GM23338 (cell line): Measurements from ENCODE around the gene NTN1. TPM values are rescaled to one million over a fixed set of nuclear protein-coding genes. Genes with fewer than 3 reads are reported as not detected.

Experiments used
- ATAC-seq: fragments of 200-7000 bp; cut with Tn5 transposase; 3 replicates; pipeline ENCODE4 v1.9.1; 2020
- DNase-seq: peaks from one replicate; pipeline ENCODE4 v3.0.0-alpha.2; 2015; ENCODE audit warnings: low spot score
- H2AFZ ChIP-seq: fragments of 200-600 bp; sonication (generic); 2 replicates; pipeline ENCODE4 v1.8.0; 2016; ENCODE audit warnings: antibody characterized with exemption, mild to moderate bottlenecking, moderate library complexity
- H3F3A ChIP-seq: fragments of 200-600 bp; sonication (generic); replicated peaks from 2 replicates; pipeline ENCODE4 v1.8.0; 2017; ENCODE audit warnings: antibody characterized with exemption, mixed run types, low read depth
- H3K27ac ChIP-seq: fragments of 200-600 bp; sonication (generic); 2 replicates; pipeline ENCODE4 v1.6.1; 2016; ENCODE audit warnings: low read depth
- H3K27me3 ChIP-seq: fragments of 200-600 bp; sonication (generic); 2 replicates; pipeline ENCODE4 v1.8.0; 2016; ENCODE audit warnings: mild to moderate bottlenecking, mixed run types, moderate library complexity; ENCODE audit not compliant: insufficient read depth
- H3K36me3 ChIP-seq: fragments of 200-600 bp; sonication (generic); 2 replicates; pipeline ENCODE4 v1.8.0; 2016; ENCODE audit warnings: mild to moderate bottlenecking; ENCODE audit not compliant: insufficient read depth
- H3K4me1 ChIP-seq: fragments of 200-600 bp; sonication (generic); 2 replicates; pipeline ENCODE4 v1.8.0; 2016; ENCODE audit warnings: mild to moderate bottlenecking, moderate library complexity; ENCODE audit not compliant: insufficient read depth
- H3K4me2 ChIP-seq: fragments of 200-600 bp; sonication (generic); 2 replicates; pipeline ENCODE4 v1.7.1; 2017; ENCODE audit warnings: mixed run types
- H3K4me3 ChIP-seq: fragments of 200-600 bp; sonication (generic); 2 replicates; pipeline ENCODE4 v1.6.1; 2016; ENCODE audit warnings: mixed run types
- H3K79me2 ChIP-seq: fragments of 200-600 bp; sonication (generic); replicated peaks from 2 replicates; pipeline ENCODE4 v1.8.0; 2017; ENCODE audit warnings: mild to moderate bottlenecking; ENCODE audit not compliant: insufficient read depth
- H3K9me2 ChIP-seq: fragments of 200-600 bp; sonication (generic); 2 replicates; pipeline ENCODE4 v1.8.0; 2017; ENCODE audit not compliant: insufficient read depth
- H4K20me1 ChIP-seq: fragments of 200-600 bp; sonication (generic); replicated peaks from 2 replicates; pipeline ENCODE4 v1.8.0; 2017; ENCODE audit warnings: mild to moderate bottlenecking; ENCODE audit not compliant: insufficient read depth
- H3K27ac Mint-ChIP-seq: 2 replicates; pipeline ENCODE4 v1.8.0; 2020; ENCODE audit warnings: inconsistent platforms, mild to moderate bottlenecking, moderate library complexity, mixed read lengths
- H3K27me3 Mint-ChIP-seq: 3 replicates; pipeline ENCODE4 v1.8.0; 2022; ENCODE audit warnings: low read depth, mild to moderate bottlenecking, moderate library complexity, mixed read lengths, inconsistent platforms; ENCODE audit not compliant: insufficient read depth, poor library complexity
- H3K36me3 Mint-ChIP-seq: 3 replicates; pipeline ENCODE4 v1.8.0; 2021; ENCODE audit warnings: low read depth, mild to moderate bottlenecking, inconsistent platforms, moderate library complexity, mixed read lengths
- H3K4me1 Mint-ChIP-seq: 3 replicates; pipeline ENCODE4 v1.8.0; 2020; ENCODE audit warnings: mild to moderate bottlenecking, inconsistent platforms, mixed read lengths
- H3K4me3 Mint-ChIP-seq: 3 replicates; pipeline ENCODE4 v1.8.0; 2021; ENCODE audit warnings: moderate library complexity, mild to moderate bottlenecking, inconsistent platforms, mixed read lengths
- H3K9me3 Mint-ChIP-seq: 3 replicates; pipeline ENCODE4 v1.8.0; 2020; ENCODE audit warnings: moderate library complexity, mild to moderate bottlenecking, inconsistent platforms, mixed read lengths
- CREB1 ChIP-seq: fragments of 250-450 bp; sonication (Bioruptor Pico); IDR thresholded peaks from 2 replicates; pipeline ENCODE4 v1.5.0; 2020; ENCODE audit warnings: low read depth, mild to moderate bottlenecking, moderate library complexity
- EZH2 ChIP-seq: fragments of 200-600 bp; sonication (generic); IDR thresholded peaks from one replicate; pipeline ENCODE4 v1.8.0; 2017; ENCODE audit warnings: antibody characterized with exemption, mild to moderate bottlenecking, low read depth; ENCODE audit not compliant: unreplicated experiment
- EZH2phosphoT487 ChIP-seq: fragments of 200-600 bp; sonication (generic); IDR thresholded peaks from one replicate; pipeline ENCODE4 v1.8.1; 2018; ENCODE audit warnings: antibody characterized with exemption; ENCODE audit not compliant: unreplicated experiment
- JUNB ChIP-seq: IDR thresholded peaks from one replicate; pipeline ENCODE4 v1.6.1; 2016; ENCODE audit warnings: antibody characterized with exemption; ENCODE audit not compliant: unreplicated experiment
- NANOG ChIP-seq: IDR thresholded peaks from 2 replicates; pipeline ENCODE4 v1.6.1; 2016; ENCODE audit warnings: antibody characterized with exemption, borderline replicate concordance
- POLR2AphosphoS5 ChIP-seq: IDR thresholded peaks from 2 replicates; pipeline ENCODE4 v1.6.1; 2016; ENCODE audit warnings: antibody characterized with exemption, low read depth
- STAT1 ChIP-seq: IDR thresholded peaks from one replicate; pipeline ENCODE4 v1.6.1; 2016; ENCODE audit warnings: antibody characterized with exemption; ENCODE audit not compliant: unreplicated experiment
- ZNF114 ChIP-seq: fragments of 250-450 bp; sonication (Bioruptor Pico); IDR thresholded peaks from 2 replicates; pipeline ENCODE4 v1.5.0; 2020; ENCODE audit warnings: mild to moderate bottlenecking, moderate library complexity
- ZNF331 ChIP-seq: fragments of 250-450 bp; sonication (Bioruptor Pico); IDR thresholded peaks from 2 replicates; pipeline ENCODE4 v1.5.0; 2020; ENCODE audit warnings: low read depth, mild to moderate bottlenecking, moderate library complexity
- polyA plus RNA-seq: library from polyadenylated mRNA; unstranded; fragments of >200 nt; fragmentation: Nextera tagmentation; extraction: Ambion mirVana; gene quantifications from 2 replicates; pipeline ENCODE4 v1.2.1, GENCODE V29; 2016
- total RNA-seq: library from RNA; depleted of rRNA; stranded (reverse); fragments of >200 nt; shearing (Covaris generic); gene quantifications from 2 replicates; pipeline ENCODE4 v1.2.3, GENCODE V29; 2014
- TF ChIP-seq, protein P1 (sequence below), 2 experiments: fragments of 200-600 bp in 1 of 2; sonication (generic) in 1 of 2; conservative IDR thresholded peaks; 2 replicates each; pipeline versions ENCODE4 v1.5.1 to v1.6.1; 2016 to 2017; ENCODE audit warnings: antibody characterized with exemption in 2 of 2, low read depth in 2 of 2, mild to moderate bottlenecking in 2 of 2, moderate library complexity in 1 of 2
- TF ChIP-seq, protein P2 (sequence below): IDR thresholded peaks from 2 replicates; pipeline ENCODE4 v1.6.1; 2016; ENCODE audit warnings: antibody characterized with exemption
- TF ChIP-seq, protein P3 (sequence below): fragments of 250-450 bp; sonication (Bioruptor Pico); IDR thresholded peaks from 2 replicates; pipeline ENCODE4 v1.5.0; 2020; ENCODE audit warnings: mild to moderate bottlenecking, moderate library complexity
- TF ChIP-seq, protein P4 (sequence below): IDR thresholded peaks from one replicate; pipeline ENCODE4 v1.6.1; 2018; ENCODE audit warnings: antibody characterized with exemption; ENCODE audit not compliant: unreplicated experiment

Gene NTN1
- total and polyA plus RNA-seq, 2 experiments from 2014 or later, result 0.57 to 2.6 TPM

DNA sequence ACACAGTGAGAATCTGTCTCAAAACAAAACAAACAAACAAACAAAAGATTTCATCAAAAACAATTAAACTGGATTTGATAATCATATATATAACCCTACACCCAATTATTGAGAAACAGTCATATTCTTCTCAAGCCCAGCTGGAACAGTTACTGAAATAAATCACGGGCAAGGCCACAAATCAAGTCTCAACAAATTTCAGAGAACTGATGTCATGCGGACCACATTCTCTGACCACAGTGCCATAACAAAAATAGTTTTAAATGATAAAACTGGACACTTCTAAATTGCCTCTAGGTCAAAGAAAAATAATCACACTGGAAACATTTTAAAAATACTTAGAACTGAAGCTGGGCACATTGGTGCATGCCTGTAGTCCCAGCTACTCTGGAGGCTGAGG lies 39.9 kb upstream of the NTN1 start:
- ATAC-seq, result no peak
- Histone ChIP-seq H3K36me3 (no peaks in the 10 kb centered on the region), H3K4me1 (no peaks in the 10 kb centered on the region), H3K9me2 (no peaks in the 10 kb centered on the region), H3K27ac (no peak overlapping the region), H3K27me3 (no peaks in the 10 kb centered on the region), H3K4me3 (no peak overlapping the region), H4K20me1 (no peaks in the 10 kb centered on the region), H3K79me2 (no peaks in the 10 kb centered on the region), H3K4me2 (no peak overlapping the region), H2AFZ (no peak overlapping the region), H3F3A (no peaks in the 10 kb centered on the region)
- H3K4me1 Mint-ChIP-seq, result no peaks in the 10 kb centered on the region
- H3K4me3 Mint-ChIP-seq, result no peak overlapping the region
- H3K9me3 Mint-ChIP-seq, result peaks cover 19% of the 10 kb centered on the region
- no peak overlapping the region for H3K27ac Mint-ChIP-seq
- DNase-seq, result no peak
- H3K27me3 Mint-ChIP-seq, result peaks cover 4% of the 10 kb centered on the region
- TF ChIP-seq NANOG, result no peak
- TF ChIP-seq POLR2AphosphoS5, result no peak
- TF ChIP-seq, protein P1, sequence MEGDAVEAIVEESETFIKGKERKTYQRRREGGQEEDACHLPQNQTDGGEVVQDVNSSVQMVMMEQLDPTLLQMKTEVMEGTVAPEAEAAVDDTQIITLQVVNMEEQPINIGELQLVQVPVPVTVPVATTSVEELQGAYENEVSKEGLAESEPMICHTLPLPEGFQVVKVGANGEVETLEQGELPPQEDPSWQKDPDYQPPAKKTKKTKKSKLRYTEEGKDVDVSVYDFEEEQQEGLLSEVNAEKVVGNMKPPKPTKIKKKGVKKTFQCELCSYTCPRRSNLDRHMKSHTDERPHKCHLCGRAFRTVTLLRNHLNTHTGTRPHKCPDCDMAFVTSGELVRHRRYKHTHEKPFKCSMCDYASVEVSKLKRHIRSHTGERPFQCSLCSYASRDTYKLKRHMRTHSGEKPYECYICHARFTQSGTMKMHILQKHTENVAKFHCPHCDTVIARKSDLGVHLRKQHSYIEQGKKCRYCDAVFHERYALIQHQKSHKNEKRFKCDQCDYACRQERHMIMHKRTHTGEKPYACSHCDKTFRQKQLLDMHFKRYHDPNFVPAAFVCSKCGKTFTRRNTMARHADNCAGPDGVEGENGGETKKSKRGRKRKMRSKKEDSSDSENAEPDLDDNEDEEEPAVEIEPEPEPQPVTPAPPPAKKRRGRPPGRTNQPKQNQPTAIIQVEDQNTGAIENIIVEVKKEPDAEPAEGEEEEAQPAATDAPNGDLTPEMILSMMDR (conservative IDR thresholded peaks at IDR 0.05; ENCODE audit: low read depth in 2 of 2), result no peak
- TF ChIP-seq CREB1 (CRISPR knock-in tag), result no peak
- no peak for TF ChIP-seq EZH2phosphoT487
- TF ChIP-seq ZNF331 (CRISPR knock-in tag), result no peak
- no peak for TF ChIP-seq EZH2
- TF ChIP-seq, protein P2, sequence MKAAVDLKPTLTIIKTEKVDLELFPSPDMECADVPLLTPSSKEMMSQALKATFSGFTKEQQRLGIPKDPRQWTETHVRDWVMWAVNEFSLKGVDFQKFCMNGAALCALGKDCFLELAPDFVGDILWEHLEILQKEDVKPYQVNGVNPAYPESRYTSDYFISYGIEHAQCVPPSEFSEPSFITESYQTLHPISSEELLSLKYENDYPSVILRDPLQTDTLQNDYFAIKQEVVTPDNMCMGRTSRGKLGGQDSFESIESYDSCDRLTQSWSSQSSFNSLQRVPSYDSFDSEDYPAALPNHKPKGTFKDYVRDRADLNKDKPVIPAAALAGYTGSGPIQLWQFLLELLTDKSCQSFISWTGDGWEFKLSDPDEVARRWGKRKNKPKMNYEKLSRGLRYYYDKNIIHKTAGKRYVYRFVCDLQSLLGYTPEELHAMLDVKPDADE, result no peak
- TF ChIP-seq, protein P3, sequence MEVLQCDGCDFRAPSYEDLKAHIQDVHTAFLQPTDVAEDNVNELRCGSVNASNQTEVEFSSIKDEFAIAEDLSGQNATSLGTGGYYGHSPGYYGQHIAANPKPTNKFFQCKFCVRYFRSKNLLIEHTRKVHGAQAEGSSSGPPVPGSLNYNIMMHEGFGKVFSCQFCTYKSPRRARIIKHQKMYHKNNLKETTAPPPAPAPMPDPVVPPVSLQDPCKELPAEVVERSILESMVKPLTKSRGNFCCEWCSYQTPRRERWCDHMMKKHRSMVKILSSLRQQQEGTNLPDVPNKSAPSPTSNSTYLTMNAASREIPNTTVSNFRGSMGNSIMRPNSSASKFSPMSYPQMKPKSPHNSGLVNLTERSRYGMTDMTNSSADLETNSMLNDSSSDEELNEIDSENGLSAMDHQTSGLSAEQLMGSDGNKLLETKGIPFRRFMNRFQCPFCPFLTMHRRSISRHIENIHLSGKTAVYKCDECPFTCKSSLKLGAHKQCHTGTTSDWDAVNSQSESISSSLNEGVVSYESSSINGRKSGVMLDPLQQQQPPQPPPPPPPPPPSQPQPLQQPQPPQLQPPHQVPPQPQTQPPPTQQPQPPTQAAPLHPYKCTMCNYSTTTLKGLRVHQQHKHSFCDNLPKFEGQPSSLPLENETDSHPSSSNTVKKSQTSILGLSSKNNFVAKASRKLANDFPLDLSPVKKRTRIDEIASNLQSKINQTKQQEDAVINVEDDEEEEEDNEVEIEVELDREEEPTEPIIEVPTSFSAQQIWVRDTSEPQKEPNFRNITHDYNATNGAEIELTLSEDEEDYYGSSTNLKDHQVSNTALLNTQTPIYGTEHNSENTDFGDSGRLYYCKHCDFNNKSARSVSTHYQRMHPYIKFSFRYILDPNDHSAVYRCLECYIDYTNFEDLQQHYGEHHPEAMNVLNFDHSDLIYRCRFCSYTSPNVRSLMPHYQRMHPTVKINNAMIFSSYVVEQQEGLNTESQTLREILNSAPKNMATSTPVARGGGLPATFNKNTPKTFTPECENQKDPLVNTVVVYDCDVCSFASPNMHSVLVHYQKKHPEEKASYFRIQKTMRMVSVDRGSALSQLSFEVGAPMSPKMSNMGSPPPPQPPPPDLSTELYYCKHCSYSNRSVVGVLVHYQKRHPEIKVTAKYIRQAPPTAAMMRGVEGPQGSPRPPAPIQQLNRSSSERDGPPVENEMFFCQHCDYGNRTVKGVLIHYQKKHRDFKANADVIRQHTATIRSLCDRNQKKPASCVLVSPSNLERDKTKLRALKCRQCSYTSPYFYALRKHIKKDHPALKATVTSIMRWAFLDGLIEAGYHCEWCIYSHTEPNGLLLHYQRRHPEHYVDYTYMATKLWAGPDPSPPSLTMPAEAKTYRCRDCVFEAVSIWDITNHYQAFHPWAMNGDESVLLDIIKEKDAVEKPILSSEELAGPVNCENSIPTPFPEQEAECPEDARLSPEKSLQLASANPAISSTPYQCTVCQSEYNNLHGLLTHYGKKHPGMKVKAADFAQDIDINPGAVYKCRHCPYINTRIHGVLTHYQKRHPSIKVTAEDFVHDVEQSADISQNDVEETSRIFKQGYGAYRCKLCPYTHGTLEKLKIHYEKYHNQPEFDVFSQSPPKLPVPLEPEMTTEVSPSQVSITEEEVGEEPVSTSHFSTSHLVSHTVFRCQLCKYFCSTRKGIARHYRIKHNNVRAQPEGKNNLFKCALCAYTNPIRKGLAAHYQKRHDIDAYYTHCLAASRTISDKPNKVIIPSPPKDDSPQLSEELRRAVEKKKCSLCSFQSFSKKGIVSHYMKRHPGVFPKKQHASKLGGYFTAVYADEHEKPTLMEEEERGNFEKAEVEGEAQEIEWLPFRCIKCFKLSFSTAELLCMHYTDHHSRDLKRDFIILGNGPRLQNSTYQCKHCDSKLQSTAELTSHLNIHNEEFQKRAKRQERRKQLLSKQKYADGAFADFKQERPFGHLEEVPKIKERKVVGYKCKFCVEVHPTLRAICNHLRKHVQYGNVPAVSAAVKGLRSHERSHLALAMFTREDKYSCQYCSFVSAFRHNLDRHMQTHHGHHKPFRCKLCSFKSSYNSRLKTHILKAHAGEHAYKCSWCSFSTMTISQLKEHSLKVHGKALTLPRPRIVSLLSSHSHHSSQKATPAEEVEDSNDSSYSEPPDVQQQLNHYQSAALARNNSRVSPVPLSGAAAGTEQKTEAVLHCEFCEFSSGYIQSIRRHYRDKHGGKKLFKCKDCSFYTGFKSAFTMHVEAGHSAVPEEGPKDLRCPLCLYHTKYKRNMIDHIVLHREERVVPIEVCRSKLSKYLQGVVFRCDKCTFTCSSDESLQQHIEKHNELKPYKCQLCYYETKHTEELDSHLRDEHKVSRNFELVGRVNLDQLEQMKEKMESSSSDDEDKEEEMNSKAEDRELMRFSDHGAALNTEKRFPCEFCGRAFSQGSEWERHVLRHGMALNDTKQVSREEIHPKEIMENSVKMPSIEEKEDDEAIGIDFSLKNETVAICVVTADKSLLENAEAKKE, result no peak
- no peak for TF ChIP-seq STAT1
- TF ChIP-seq, protein P4, sequence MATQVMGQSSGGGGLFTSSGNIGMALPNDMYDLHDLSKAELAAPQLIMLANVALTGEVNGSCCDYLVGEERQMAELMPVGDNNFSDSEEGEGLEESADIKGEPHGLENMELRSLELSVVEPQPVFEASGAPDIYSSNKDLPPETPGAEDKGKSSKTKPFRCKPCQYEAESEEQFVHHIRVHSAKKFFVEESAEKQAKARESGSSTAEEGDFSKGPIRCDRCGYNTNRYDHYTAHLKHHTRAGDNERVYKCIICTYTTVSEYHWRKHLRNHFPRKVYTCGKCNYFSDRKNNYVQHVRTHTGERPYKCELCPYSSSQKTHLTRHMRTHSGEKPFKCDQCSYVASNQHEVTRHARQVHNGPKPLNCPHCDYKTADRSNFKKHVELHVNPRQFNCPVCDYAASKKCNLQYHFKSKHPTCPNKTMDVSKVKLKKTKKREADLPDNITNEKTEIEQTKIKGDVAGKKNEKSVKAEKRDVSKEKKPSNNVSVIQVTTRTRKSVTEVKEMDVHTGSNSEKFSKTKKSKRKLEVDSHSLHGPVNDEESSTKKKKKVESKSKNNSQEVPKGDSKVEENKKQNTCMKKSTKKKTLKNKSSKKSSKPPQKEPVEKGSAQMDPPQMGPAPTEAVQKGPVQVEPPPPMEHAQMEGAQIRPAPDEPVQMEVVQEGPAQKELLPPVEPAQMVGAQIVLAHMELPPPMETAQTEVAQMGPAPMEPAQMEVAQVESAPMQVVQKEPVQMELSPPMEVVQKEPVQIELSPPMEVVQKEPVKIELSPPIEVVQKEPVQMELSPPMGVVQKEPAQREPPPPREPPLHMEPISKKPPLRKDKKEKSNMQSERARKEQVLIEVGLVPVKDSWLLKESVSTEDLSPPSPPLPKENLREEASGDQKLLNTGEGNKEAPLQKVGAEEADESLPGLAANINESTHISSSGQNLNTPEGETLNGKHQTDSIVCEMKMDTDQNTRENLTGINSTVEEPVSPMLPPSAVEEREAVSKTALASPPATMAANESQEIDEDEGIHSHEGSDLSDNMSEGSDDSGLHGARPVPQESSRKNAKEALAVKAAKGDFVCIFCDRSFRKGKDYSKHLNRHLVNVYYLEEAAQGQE, result no peak
- TF ChIP-seq ZNF114 (CRISPR knock-in tag), result no peak
- TF ChIP-seq JUNB, result no peak
- H3K36me3 Mint-ChIP-seq, result no peaks in the 10 kb centered on the region; the same call in 2 of the 3 replicates
